ENCODE results near the gene PRKAG1. TPM values are rescaled to one million over a fixed set of nuclear protein-coding genes. Genes with fewer than 3 reads are reported as not detected.
A peak's percentile ranks its signal among the peaks of the same experiment; 100 is the strongest.

The PRKAG1 gene
- total RNA-seq, 2 experiments from 2014 or later = 62.5 to 65.5 TPM

GRCh38 chr12:49013428-49013827, 5.1 kb downstream of the PRKAG1 start:
- DNase-seq = no peak
- Mint-ChIP-seq H3K9me3 (no peaks in the 10 kb centered on the region), H3K4me1 (peaks cover 30% of the 10 kb centered on the region), H3K27me3 (no peaks in the 10 kb centered on the region), H3K36me3 (ENCODE audit: low read depth) (peaks cover 34% of the 10 kb centered on the region), H3K4me3 (no peak overlapping the region), H3K27ac (no peak overlapping the region)
- ChIA-PET CTCF (interaction anchor here (2.1 to 5.0 kb wide), 3 partner anchors 15 to 25 kb away, joined by 4 to 36 read pairs (median 9); partner anchors contain the start of gene DDN), POLR2A (no interaction called here)

GRCh38 chr12:49012739-49013138, 5.8 kb downstream of the PRKAG1 start:
- Mint-ChIP-seq H3K27ac (no peak overlapping the region), H3K27me3 (no peaks in the 10 kb centered on the region), H3K9me3 (no peaks in the 10 kb centered on the region), H3K4me3 (no peak overlapping the region), H3K36me3 (ENCODE audit: low read depth) (peaks cover 32% of the 10 kb centered on the region), H3K4me1 (peaks cover 27% of the 10 kb centered on the region)
- DNase-seq = no peak
- CTCF ChIA-PET = interaction anchor here (0.7 to 5.0 kb wide), 3 partner anchors 10 to 25 kb away, joined by 3 to 36 read pairs (median 9); partner anchors contain the start of gene DDN
- POLR2A ChIA-PET = no interaction called here

- ChIA-PET CTCF (no interaction called here), POLR2A (no interaction called here)
- H3K9me3 Mint-ChIP-seq = no peaks in the 10 kb centered on the region
- no peak for DNase-seq
- no peak overlapping the region for H3K27ac Mint-ChIP-seq
- no peaks in the 10 kb centered on the region for H3K27me3 Mint-ChIP-seq
- H3K36me3 Mint-ChIP-seq (ENCODE audit: low read depth) = peaks cover 18% of the 10 kb centered on the region
- H3K4me1 Mint-ChIP-seq = peaks cover 5% of the 10 kb centered on the region
- no peak overlapping the region for H3K4me3 Mint-ChIP-seq
Observed at GRCh38 chr12:49010092-49010668, 8.4 kb downstream of the PRKAG1 start.

- CTCF ChIA-PET = interaction anchor here (1.4 kb wide), 1 partner anchor 12 kb away, joined by 8 read pairs; no protein-coding TSS in a partner anchor
- POLR2A ChIA-PET = no interaction called here
- H3K4me3 Mint-ChIP-seq = no peak overlapping the region
- no peaks in the 10 kb centered on the region for H3K9me3 Mint-ChIP-seq
- DNase-seq = no peak
- no peak overlapping the region for H3K27ac Mint-ChIP-seq
- peaks cover 28% of the 10 kb centered on the region for H3K36me3 Mint-ChIP-seq (ENCODE audit: low read depth)
- H3K4me1 Mint-ChIP-seq = no peaks in the 10 kb centered on the region
- no peaks in the 10 kb centered on the region for H3K27me3 Mint-ChIP-seq
Observed at GRCh38 chr12:49008943-49009342, 9.6 kb downstream of the PRKAG1 start.

- CTCF ChIA-PET = interaction anchor here (0.5 to 6.6 kb wide), 8 partner anchors 12 to 67 kb away, joined by 3 to 36 read pairs (median 10); partner anchors contain the start of genes PRKAG1 and WNT1
- no peak for DNase-seq
- peaks cover 28% of the 10 kb centered on the region for H3K4me1 Mint-ChIP-seq
- no peak overlapping the region for H3K4me3 Mint-ChIP-seq
- POLR2A ChIA-PET = interaction anchor here (0.6 kb wide), 1 partner anchor 78 kb away, joined by 3 read pairs; no protein-coding TSS in a partner anchor
- H3K27ac Mint-ChIP-seq = no peak overlapping the region
- H3K27me3 Mint-ChIP-seq = peaks cover 42% of the 10 kb centered on the region
- H3K9me3 Mint-ChIP-seq = no peaks in the 10 kb centered on the region
- H3K36me3 Mint-ChIP-seq (ENCODE audit: low read depth) = peaks cover 39% of the 10 kb centered on the region
Observed at GRCh38 chr12:49000346-49000745, 18.2 kb downstream of the PRKAG1 start.

- Mint-ChIP-seq H3K4me1 (peaks cover 33% of the 10 kb centered on the region), H3K27me3 (peaks cover 48% of the 10 kb centered on the region), H3K27ac (no peak within 1 kb of the TSS), H3K36me3 (ENCODE audit: low read depth) (peaks cover 31% of the 10 kb centered on the region), H3K9me3 (no peaks in the 10 kb centered on the region), H3K4me3 (peak within 1 kb of the TSS; percentile 37)
- POLR2A ChIA-PET = no interaction called here
- peak; percentile 26 for DNase-seq
- CTCF ChIA-PET = interaction anchor here (0.6 to 6.6 kb wide), 7 partner anchors 11 to 174 kb away, joined by 3 to 36 read pairs (median 15); partner anchors contain the start of gene WNT1
Observed at GRCh38 chr12:48999371-49000131, 19.0 kb downstream of the PRKAG1 start, which contains the start of gene DDN. Gene DDN (minus strand): TSS chr12:48999375. CDS start chr12:48999287, 88 bp downstream.

- no peak overlapping the region for H3K27ac Mint-ChIP-seq
- DNase-seq = no peak
- H3K4me3 Mint-ChIP-seq = peak overlapping the region; percentile 37
- ChIA-PET CTCF (interaction anchor here (0.6 to 6.6 kb wide), 9 partner anchors 10 to 175 kb away, joined by 3 to 36 read pairs (median 10); partner anchors contain the start of gene WNT1), POLR2A (interaction anchor here (0.6 kb wide), 1 partner anchor 41 kb away, joined by 3 read pairs; the partner anchor contains the start of gene ARF3)
- H3K4me1 Mint-ChIP-seq = peaks cover 33% of the 10 kb centered on the region
- H3K9me3 Mint-ChIP-seq = no peaks in the 10 kb centered on the region
- peaks cover 27% of the 10 kb centered on the region for H3K36me3 Mint-ChIP-seq (ENCODE audit: low read depth)
- peaks cover 56% of the 10 kb centered on the region for H3K27me3 Mint-ChIP-seq
Observed at GRCh38 chr12:48998497-48999353, 19.9 kb downstream of the PRKAG1 start.

GRCh38 chr12:48997719-48998496, 20.7 kb downstream of the PRKAG1 start:
- Mint-ChIP-seq H3K27me3 (peaks cover 61% of the 10 kb centered on the region), H3K4me1 (peaks cover 33% of the 10 kb centered on the region), H3K4me3 (peak overlapping the region; percentile 29), H3K9me3 (no peaks in the 10 kb centered on the region), H3K27ac (no peak overlapping the region), H3K36me3 (ENCODE audit: low read depth) (peaks cover 21% of the 10 kb centered on the region)
- POLR2A ChIA-PET = interaction anchor here (0.6 kb wide), 1 partner anchor 40 kb away, joined by 3 read pairs; the partner anchor contains the start of gene ARF3
- CTCF ChIA-PET = interaction anchor here (0.6 to 8.1 kb wide), 14 partner anchors 8 to 145 kb away, joined by 3 to 110 read pairs (median 6); partner anchors contain the start of gene WNT1
- no peak for DNase-seq

GRCh38 chr12:48996794-48997718, 21.5 kb downstream of the PRKAG1 start:
- Mint-ChIP-seq H3K27ac (no peak overlapping the region), H3K4me3 (peak overlapping the region; percentile 29), H3K4me1 (peaks cover 33% of the 10 kb centered on the region), H3K9me3 (no peaks in the 10 kb centered on the region), H3K27me3 (peaks cover 63% of the 10 kb centered on the region), H3K36me3 (ENCODE audit: low read depth) (peaks cover 12% of the 10 kb centered on the region)
- peak; percentile 63 for DNase-seq
- ChIA-PET POLR2A (no interaction called here), CTCF (interaction anchor here (0.5 to 8.1 kb wide), 25 partner anchors 9 to 496 kb away, joined by 3 to 110 read pairs (median 5); partner anchors contain the start of genes RND1 and WNT1)

- DNase-seq = peak; percentile 52
- H3K4me3 Mint-ChIP-seq = no peak overlapping the region
- H3K27ac Mint-ChIP-seq = no peak overlapping the region
- peaks cover 32% of the 10 kb centered on the region for H3K4me1 Mint-ChIP-seq
- H3K9me3 Mint-ChIP-seq = no peaks in the 10 kb centered on the region
- POLR2A ChIA-PET = interaction anchor here (0.9 kb wide), 1 partner anchor 16 kb away, joined by 3 read pairs; no protein-coding TSS in a partner anchor
- CTCF ChIA-PET = interaction anchor here (0.6 to 8.1 kb wide), 11 partner anchors 9 to 142 kb away, joined by 3 to 110 read pairs (median 4); partner anchors contain the start of genes FKBP11 and WNT1
- H3K36me3 Mint-ChIP-seq (ENCODE audit: low read depth) = peaks cover 1% of the 10 kb centered on the region
- H3K27me3 Mint-ChIP-seq = peaks cover 66% of the 10 kb centered on the region
Observed at GRCh38 chr12:48995086-48995879, 23.3 kb downstream of the PRKAG1 start.

All from activated CD4-positive, alpha-beta T cell treated with anti-CD3 and anti-CD28 coated beads, Interleukin-2, amount 10 ng/mL, durations not matched to agents 7 days and 5 days (primary cell).